DMS79 treated with DMSO at 0.1 percent for 48 hours (cell line): ENCODE data around the gene LRRN3.

Experiments used
- DNase-seq: peaks from one replicate; lab custom pipeline; 2025; lab: John Stamatoyannopoulos, UW

The LRRN3 gene

GRCh38 chr7:111172564-111173257 is 81.8 kb downstream of the LRRN3 start:
- no peak for DNase-seq

- DNase-seq = no peak
Observed at GRCh38 chr7:111173528-111173927, 82.6 kb downstream of the LRRN3 start.

- DNase-seq = no peak
Observed at GRCh38 chr7:111173990-111174389, 83.1 kb downstream of the LRRN3 start.

- no peak for DNase-seq
Observed at GRCh38 chr7:111174510-111174909, 83.6 kb downstream of the LRRN3 start.
